Measurements from ENCODE around the gene HOXC10.
A peak's percentile ranks its signal among the peaks of the same experiment; 100 is the strongest.

DNA sequence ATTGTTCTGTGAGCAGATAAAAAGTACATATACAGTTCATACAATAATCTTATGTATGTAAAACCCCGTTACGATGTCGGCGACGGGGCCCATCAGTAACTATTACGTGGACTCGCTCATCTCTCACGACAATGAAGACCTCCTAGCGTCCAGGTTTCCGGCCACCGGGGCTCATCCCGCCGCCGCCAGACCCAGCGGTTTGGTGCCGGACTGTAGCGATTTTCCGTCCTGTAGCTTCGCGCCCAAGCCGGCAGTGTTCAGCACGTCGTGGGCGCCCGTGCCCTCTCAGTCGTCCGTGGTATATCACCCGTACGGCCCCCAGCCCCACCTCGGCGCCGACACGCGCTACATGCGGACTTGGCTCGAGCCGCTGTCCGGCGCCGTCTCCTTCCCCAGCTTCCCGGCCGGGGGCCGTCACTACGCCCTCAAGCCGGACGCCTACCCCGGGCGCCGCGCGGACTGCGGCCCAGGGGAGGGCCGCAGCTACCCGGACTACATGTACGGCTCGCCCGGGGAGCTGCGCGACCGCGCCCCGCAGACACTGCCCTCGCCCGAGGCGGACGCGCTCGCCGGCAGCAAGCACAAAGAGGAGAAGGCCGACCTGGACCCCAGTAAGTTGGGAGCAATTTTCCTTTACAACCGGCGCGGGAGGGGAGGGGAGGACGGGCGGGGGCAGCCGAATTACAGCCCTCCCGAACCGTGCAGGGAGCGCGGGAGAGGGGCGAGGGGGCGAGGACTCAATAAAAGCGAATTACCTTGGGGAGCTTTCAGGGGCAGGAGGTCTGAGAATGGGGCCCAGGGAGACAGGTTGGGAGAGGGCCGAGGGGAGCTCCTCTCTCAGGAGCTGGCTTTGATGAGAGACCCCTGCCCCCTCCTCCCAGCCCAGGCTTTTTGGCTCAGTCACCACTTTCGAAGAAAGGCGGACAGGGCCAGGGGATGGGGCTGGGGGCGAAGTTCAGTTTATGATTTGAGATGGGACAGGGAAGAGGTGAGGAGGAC, 15.5 kb downstream of the HOXC10 start, which contains the start of gene HOXC9:
- TF ChIP-seq POLR2A (IDR thresholded peaks at IDR 0.05) = peak in 1 of 2 donors; percentile 35
- TF ChIP-seq, protein P1, sequence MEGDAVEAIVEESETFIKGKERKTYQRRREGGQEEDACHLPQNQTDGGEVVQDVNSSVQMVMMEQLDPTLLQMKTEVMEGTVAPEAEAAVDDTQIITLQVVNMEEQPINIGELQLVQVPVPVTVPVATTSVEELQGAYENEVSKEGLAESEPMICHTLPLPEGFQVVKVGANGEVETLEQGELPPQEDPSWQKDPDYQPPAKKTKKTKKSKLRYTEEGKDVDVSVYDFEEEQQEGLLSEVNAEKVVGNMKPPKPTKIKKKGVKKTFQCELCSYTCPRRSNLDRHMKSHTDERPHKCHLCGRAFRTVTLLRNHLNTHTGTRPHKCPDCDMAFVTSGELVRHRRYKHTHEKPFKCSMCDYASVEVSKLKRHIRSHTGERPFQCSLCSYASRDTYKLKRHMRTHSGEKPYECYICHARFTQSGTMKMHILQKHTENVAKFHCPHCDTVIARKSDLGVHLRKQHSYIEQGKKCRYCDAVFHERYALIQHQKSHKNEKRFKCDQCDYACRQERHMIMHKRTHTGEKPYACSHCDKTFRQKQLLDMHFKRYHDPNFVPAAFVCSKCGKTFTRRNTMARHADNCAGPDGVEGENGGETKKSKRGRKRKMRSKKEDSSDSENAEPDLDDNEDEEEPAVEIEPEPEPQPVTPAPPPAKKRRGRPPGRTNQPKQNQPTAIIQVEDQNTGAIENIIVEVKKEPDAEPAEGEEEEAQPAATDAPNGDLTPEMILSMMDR (IDR thresholded peaks at IDR 0.05) = no peak

Measured in adrenal gland (tissue), 5 donors.